Psoas muscle (tissue), 8 donors: ENCODE results near the gene ZNF429. TPM values are rescaled to one million over a fixed set of nuclear protein-coding genes. Genes with fewer than 3 reads are reported as not detected.
A peak's percentile ranks its signal among the peaks of the same experiment; 100 is the strongest.

Experiments used
- ATAC-seq, 4 donors: fragments of 200-7000 bp; cut with Tn5 transposase; one replicate each; pipeline ENCODE4 v1.9.1; 2020; ENCODE audit warnings: moderate library complexity in 3 of 4, mild to moderate bottlenecking in 2 of 4
- DNase-seq, 2 donors: peaks; one replicate each; pipeline ENCODE4 v3.0.0-alpha.2; 2020
- H3K27ac ChIP-seq: fragments of 200-600 bp; one replicate; pipeline ENCODE4 v1.8.0; 2022
- H3K27me3 ChIP-seq, 3 donors: fragments of 200-600 bp in 1 of 3; one replicate each; pipeline versions ENCODE4 v1.6.1 to v1.8.0; 2013 to 2022; ENCODE audit warnings: low read length in 2 of 3, mild to moderate bottlenecking in 2 of 3, moderate library complexity in 1 of 3; ENCODE audit not compliant: insufficient read depth in 3 of 3
- H3K36me3 ChIP-seq, 2 donors: fragments of 200-600 bp in 1 of 2; one replicate each; pipeline versions ENCODE4 v1.6.1 to v1.8.0; 2013 to 2022; ENCODE audit warnings: low read depth in 1 of 2, mild to moderate bottlenecking in 1 of 2, moderate library complexity in 1 of 2; ENCODE audit not compliant: insufficient read depth in 1 of 2
- H3K4me1 ChIP-seq: fragments of 200-600 bp; one replicate; pipeline ENCODE4 v1.8.0; 2022
- H3K4me3 ChIP-seq: fragments of 200-600 bp; one replicate; pipeline ENCODE4 v1.8.0; 2022; ENCODE audit warnings: mild to moderate bottlenecking
- H3K9me3 ChIP-seq: fragments of 200-600 bp; one replicate; pipeline ENCODE4 v1.8.0; 2022
- CTCF ChIP-seq: fragments of 200-600 bp; IDR thresholded peaks from one replicate; pipeline ENCODE4 v1.8.0; 2022; ENCODE audit warnings: antibody characterized with exemption
- WGBS, 3 donors: extraction: QIAGEN DNeasy Blood & Tissue Kit; methylation state at CpG; one replicate each; pipeline versions ENCODE4 v1.1.6 to v1.1.7; 2013; 5-methylcytosine and 5-hydroxymethylcytosine counted together
- intact Hi-C, 2 donors: fragments of 100-400 bp; cut with DNase I; formaldehyde crosslinking; loops; one replicate each; pipeline versions ENCODE4 v1.11.0 to v1.14.2; 2022
- polyA plus RNA-seq, 3 donors: library from polyadenylated mRNA; stranded (reverse); fragments of 200-250 nt; gene quantifications; one replicate each; pipeline ENCODE4 v1.2.3, GENCODE V29; 2013
- total RNA-seq, 4 donors: library from RNA; stranded (reverse); fragmentation: NEBNext Ultra II Directional in 2 of 4; extraction: Animal tissue kit (Norgen Biotek cat#: 25700) in 2 of 4; gene quantifications; one replicate each; pipeline versions ENCODE4 v1.2.1 to v1.2.4, GENCODE V29; 2021 to 2023
- donor health status: healthy with polysubstance abuse.
- donor health status: DM: no; HTN: no; CAD: no; lungs with moderate emphysema.
- donor health status: Bipolar disorder and iron deficiency.
- donor health status: healthy.
- donor health status: DM: yes; HTN: yes; CAD: no.
- donor health status: DM: no; HTN: no; CAD: no.
- donor health status: DM: no; HTN: no; CAD: no.
- donor health status: DM: yes; HTN: yes; CAD: no.

The ZNF429 gene
- total and polyA plus RNA-seq, 7 donors, result 3.5 to 11.3 (median 7.1) TPM

DNA sequence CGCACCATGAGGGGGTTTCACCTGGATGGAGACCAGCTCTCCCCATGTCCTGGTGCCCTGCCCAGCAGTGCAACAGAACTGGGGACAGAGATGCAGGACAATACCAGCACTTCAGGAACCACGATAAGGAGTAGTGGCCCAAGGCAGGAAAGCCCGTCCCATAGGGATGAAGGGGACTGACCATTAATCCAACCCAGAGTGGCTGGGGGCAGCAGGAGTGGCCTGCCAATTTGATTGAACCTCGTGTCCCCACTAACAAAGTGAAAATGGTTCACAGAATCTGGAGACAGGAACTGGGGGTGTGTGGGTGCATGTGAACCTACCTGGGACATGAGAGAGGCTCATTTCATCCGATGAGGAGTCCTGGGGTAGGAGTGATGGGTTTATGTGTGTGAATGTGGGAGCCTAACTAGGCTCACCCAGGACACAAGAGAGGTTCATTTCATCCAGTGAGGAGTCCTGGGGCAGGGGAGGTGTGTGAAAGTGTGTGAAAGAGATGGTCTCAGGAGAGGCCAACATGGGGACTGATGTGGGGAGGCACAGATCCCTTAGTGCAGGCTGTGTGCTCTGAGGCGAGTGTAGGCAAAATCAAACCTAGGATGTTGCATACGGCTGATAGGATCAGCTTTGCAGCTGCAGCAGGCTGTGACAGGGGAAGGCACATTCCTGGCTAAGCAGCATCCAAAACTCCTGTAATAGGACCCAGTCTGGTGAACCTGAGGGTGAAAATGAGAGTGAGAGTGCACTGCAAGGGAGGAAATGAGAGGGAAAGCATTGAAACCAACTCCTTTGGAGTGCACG lies 98.2 kb downstream of the ZNF429 start:
- ATAC-seq, result peak in 3 of 4 donors; percentile 37 to 62 (median 46)
- intact Hi-C loops, result no loop called here
- no peaks in the 10 kb centered on the region for H3K36me3 ChIP-seq
- H3K4me3 ChIP-seq, result peak overlapping the region; percentile 73
- H3K9me3 ChIP-seq, result no peaks in the 10 kb centered on the region
- peak overlapping the region; percentile 74 for H3K27ac ChIP-seq
- no peak for DNase-seq
- 57 to 62% (median 59%) methylated on average over 8 of the region's 8 CpGs for WGBS, 3 donors
- H3K4me1 ChIP-seq, result peaks cover 6% of the 10 kb centered on the region
- no peak for TF ChIP-seq CTCF
- no peaks in the 10 kb centered on the region for H3K27me3 ChIP-seq

DNA sequence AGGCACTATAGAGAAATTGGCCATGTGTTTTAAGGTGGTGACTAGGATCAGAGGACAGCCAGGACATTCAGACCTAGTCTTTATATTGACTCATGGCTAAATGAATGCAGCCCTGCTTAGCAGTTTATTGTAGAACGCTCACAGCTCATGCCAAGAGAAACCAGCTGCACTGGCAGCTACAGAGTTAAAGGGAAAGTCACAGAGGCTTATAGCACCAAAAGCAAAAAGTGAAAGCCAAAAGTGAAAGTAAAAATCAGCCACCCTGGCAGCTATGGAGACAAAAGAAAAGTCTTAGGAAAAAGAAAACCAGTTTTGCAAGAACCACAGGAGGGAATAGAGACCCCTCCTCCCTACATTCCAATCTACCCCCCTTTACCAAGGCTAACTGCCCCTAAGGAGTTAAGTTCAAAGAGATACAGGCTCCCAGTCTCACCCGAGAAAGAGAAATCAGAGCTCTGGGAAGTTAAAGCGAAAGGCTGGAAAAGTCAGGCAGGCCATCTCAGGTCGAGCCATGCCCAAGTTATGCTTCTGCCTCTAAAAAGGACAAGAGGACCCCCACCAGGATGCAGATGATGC lies 99.0 kb downstream of the ZNF429 start:
- Histone ChIP-seq H3K27ac (peak overlapping the region; percentile 74), H3K36me3 (no peaks in the 10 kb centered on the region), H3K27me3 (no peaks in the 10 kb centered on the region), H3K9me3 (no peaks in the 10 kb centered on the region), H3K4me3 (peak overlapping the region; percentile 73), H3K4me1 (peaks cover 6% of the 10 kb centered on the region)
- 1% methylated on average over 4 of the region's 4 CpGs for WGBS, 3 donors
- DNase-seq (no peak), ATAC-seq (peak in 3 of 4 donors; percentile 42 to 86 (median 82))
- intact Hi-C loops, result no loop called here
- no peak for TF ChIP-seq CTCF

Other genes starting within 250 kb of the ZNF429 start
- 1 to 10 TPM; 3.2 to 4.9 (median 4.3) TPM for gene ZNF708, start 176.2 kb upstream of the ZNF429 start, total RNA-seq
- 1 to 10 TPM; 1.1 to 4.0 (median 1.9) TPM for gene ZNF708, start 176.2 kb upstream of the ZNF429 start, polyA plus RNA-seq
- 1 to 10 TPM in 1 of 4 donors, under 1 TPM in 3; 0.56 to 1.1 (median 0.69) TPM for gene ZNF738, start 146.6 kb upstream of the ZNF429 start, total RNA-seq
- 1 to 10 TPM in 1 of 3 donors, under 1 TPM in 2; 0.48 to 1.7 (median 0.89) TPM for gene ZNF738, start 146.6 kb upstream of the ZNF429 start, polyA plus RNA-seq
- gene ZNF493, start 108.5 kb upstream of the ZNF429 start, total RNA-seq, result 10 to 100 TPM in 1 of 4 donors, 1 to 10 TPM in 3; 4.1 to 11.2 (median 5.5) TPM
- gene ZNF493, start 108.5 kb upstream of the ZNF429 start, polyA plus RNA-seq, result 1 to 10 TPM; 1.1 to 3.8 (median 1.7) TPM